ENCODE measurements around the gene SGF29.

GRCh38 chr16:28540346-28540745 is 13.4 kb upstream of the SGF29 start:
- TF ChIP-seq CTCF (IDR thresholded peaks at IDR 0.05; ENCODE audit: insufficient read depth, low read length, poor library complexity, severe bottlenecking) = no peak
- no peak for TF ChIP-seq EZH2phosphoT487 (conservative IDR thresholded peaks at IDR 0.05; ENCODE audit: low read length)

Measured in SU-DHL-6 (cell line).